Measurements from ENCODE around the gene PDE9A. TPM values are rescaled to one million over a fixed set of nuclear protein-coding genes. Genes with fewer than 3 reads are reported as not detected.

PDE9A gene
- total RNA-seq, 2 experiments from 2014 or later, result 7.5 to 8.6 TPM

GRCh38 chr21:42664614-42665013, 11.2 kb downstream of the PDE9A start:
- ChIA-PET CTCF (no interaction called here), POLR2A (no interaction called here)
- DNase-seq, result no peak
- H3K4me3 Mint-ChIP-seq, result no peak overlapping the region
- intact Hi-C loops (cut with micrococcal nuclease), result no loop called here
- no peaks in the 10 kb centered on the region for H3K27me3 Mint-ChIP-seq
- no peaks in the 10 kb centered on the region for H3K9me3 Mint-ChIP-seq
- H3K27ac Mint-ChIP-seq, result no peak overlapping the region
- no peaks in the 10 kb centered on the region for H3K4me1 Mint-ChIP-seq (ENCODE audit: low read depth)
- H3K36me3 Mint-ChIP-seq, result no peaks in the 10 kb centered on the region

- POLR2A ChIA-PET, result no interaction called here
Measured at GRCh38 chr21:42665026-42665425, 11.6 kb downstream of the PDE9A start.

GRCh38 chr21:42665484-42665883, 12.1 kb downstream of the PDE9A start:
- no peaks in the 10 kb centered on the region for H3K36me3 Mint-ChIP-seq
- H3K9me3 Mint-ChIP-seq, result no peaks in the 10 kb centered on the region
- POLR2A ChIA-PET, result no interaction called here
- no peaks in the 10 kb centered on the region for H3K4me1 Mint-ChIP-seq (ENCODE audit: low read depth)
- no peak overlapping the region for H3K4me3 Mint-ChIP-seq
- H3K27me3 Mint-ChIP-seq, result no peaks in the 10 kb centered on the region
- CTCF ChIA-PET, result no interaction called here
- H3K27ac Mint-ChIP-seq, result no peak overlapping the region
- no peak for DNase-seq
- intact Hi-C loops (cut with micrococcal nuclease), result no loop called here

More at GRCh38 chr21:42665026-42665425, 11.6 kb downstream of the PDE9A start:
- CTCF ChIA-PET, result no interaction called here
- no peak for DNase-seq
- H3K9me3 Mint-ChIP-seq, result no peaks in the 10 kb centered on the region
- H3K27ac Mint-ChIP-seq, result no peak overlapping the region
- intact Hi-C loops (cut with micrococcal nuclease), result no loop called here
- no peak overlapping the region for H3K4me3 Mint-ChIP-seq
- no peaks in the 10 kb centered on the region for H3K36me3 Mint-ChIP-seq
- H3K27me3 Mint-ChIP-seq, result no peaks in the 10 kb centered on the region
- no peaks in the 10 kb centered on the region for H3K4me1 Mint-ChIP-seq (ENCODE audit: low read depth)

GRCh38 chr21:42666023-42666747, 12.8 kb downstream of the PDE9A start:
- Mint-ChIP-seq H3K36me3 (no peaks in the 10 kb centered on the region), H3K27ac (no peak overlapping the region), H3K4me1 (ENCODE audit: low read depth) (no peaks in the 10 kb centered on the region), H3K4me3 (no peak overlapping the region), H3K9me3 (no peaks in the 10 kb centered on the region), H3K27me3 (no peaks in the 10 kb centered on the region)
- DNase-seq, result peak; percentile 42
- ChIA-PET CTCF (no interaction called here), POLR2A (no interaction called here)
- intact Hi-C loops (cut with micrococcal nuclease), result no loop called here

- POLR2A ChIA-PET, result no interaction called here
- no peak for DNase-seq
- H3K27ac Mint-ChIP-seq, result no peak overlapping the region
- no peaks in the 10 kb centered on the region for H3K4me1 Mint-ChIP-seq (ENCODE audit: low read depth)
- no peaks in the 10 kb centered on the region for H3K9me3 Mint-ChIP-seq
- intact Hi-C loops (cut with micrococcal nuclease), result no loop called here
- H3K4me3 Mint-ChIP-seq, result no peak overlapping the region
- CTCF ChIA-PET, result no interaction called here
- H3K36me3 Mint-ChIP-seq, result no peaks in the 10 kb centered on the region
- no peaks in the 10 kb centered on the region for H3K27me3 Mint-ChIP-seq
Measured at GRCh38 chr21:42666925-42667324, 13.5 kb downstream of the PDE9A start.

- POLR2A ChIA-PET, result no interaction called here
- intact Hi-C loops (cut with micrococcal nuclease), result no loop called here
Measured at GRCh38 chr21:42668298-42668992, 15.0 kb downstream of the PDE9A start.

GRCh38 chr21:42669041-42669440, 15.6 kb downstream of the PDE9A start:
- Mint-ChIP-seq H3K27me3 (no peaks in the 10 kb centered on the region), H3K27ac (no peak overlapping the region), H3K36me3 (no peaks in the 10 kb centered on the region), H3K4me1 (ENCODE audit: low read depth) (no peaks in the 10 kb centered on the region), H3K9me3 (no peaks in the 10 kb centered on the region), H3K4me3 (no peak overlapping the region)
- no peak for DNase-seq
- intact Hi-C loops (cut with micrococcal nuclease), result no loop called here
- CTCF ChIA-PET, result no interaction called here
- POLR2A ChIA-PET, result no interaction called here

More at GRCh38 chr21:42668298-42668992, 15.0 kb downstream of the PDE9A start:
- CTCF ChIA-PET, result no interaction called here
- Mint-ChIP-seq H3K4me1 (ENCODE audit: low read depth) (no peaks in the 10 kb centered on the region), H3K27ac (no peak overlapping the region), H3K9me3 (no peaks in the 10 kb centered on the region), H3K4me3 (no peak overlapping the region), H3K27me3 (no peaks in the 10 kb centered on the region), H3K36me3 (no peaks in the 10 kb centered on the region)
- DNase-seq, result no peak

- no peaks in the 10 kb centered on the region for H3K27me3 Mint-ChIP-seq
- DNase-seq, result no peak
- H3K4me1 Mint-ChIP-seq (ENCODE audit: low read depth), result no peaks in the 10 kb centered on the region
- ChIA-PET CTCF (no interaction called here), POLR2A (no interaction called here)
- intact Hi-C loops (cut with micrococcal nuclease), result no loop called here
- H3K4me3 Mint-ChIP-seq, result no peak overlapping the region
- H3K36me3 Mint-ChIP-seq, result no peaks in the 10 kb centered on the region
- no peaks in the 10 kb centered on the region for H3K9me3 Mint-ChIP-seq
- no peak overlapping the region for H3K27ac Mint-ChIP-seq
Measured at GRCh38 chr21:42670058-42670880, 16.8 kb downstream of the PDE9A start.

- no peak for DNase-seq
- Mint-ChIP-seq H3K27ac (no peak overlapping the region), H3K9me3 (no peaks in the 10 kb centered on the region), H3K27me3 (no peaks in the 10 kb centered on the region), H3K4me1 (ENCODE audit: low read depth) (no peaks in the 10 kb centered on the region), H3K36me3 (no peaks in the 10 kb centered on the region), H3K4me3 (no peak overlapping the region)
- CTCF ChIA-PET, result interaction anchor here (0.7 kb wide), 1 partner anchor 147 kb away, joined by 4 read pairs; no protein-coding TSS in a partner anchor
- POLR2A ChIA-PET, result no interaction called here
- intact Hi-C loops (cut with micrococcal nuclease), result no loop called here
Measured at GRCh38 chr21:42670884-42671283, 17.5 kb downstream of the PDE9A start.

- DNase-seq, result no peak
- POLR2A ChIA-PET, result no interaction called here
- H3K27me3 Mint-ChIP-seq, result no peaks in the 10 kb centered on the region
- H3K9me3 Mint-ChIP-seq, result no peaks in the 10 kb centered on the region
- intact Hi-C loops (cut with micrococcal nuclease), result no loop called here
- no peak overlapping the region for H3K27ac Mint-ChIP-seq
- H3K4me1 Mint-ChIP-seq (ENCODE audit: low read depth), result no peaks in the 10 kb centered on the region
- CTCF ChIA-PET, result interaction anchor here (0.6 to 0.7 kb wide), 3 partner anchors 79 to 146 kb away, joined by 3 to 4 read pairs (median 3); no protein-coding TSS in a partner anchor
- no peak overlapping the region for H3K4me3 Mint-ChIP-seq
- no peaks in the 10 kb centered on the region for H3K36me3 Mint-ChIP-seq
Measured at GRCh38 chr21:42671778-42672593, 18.6 kb downstream of the PDE9A start.

GRCh38 chr21:42672699-42673458, 19.5 kb downstream of the PDE9A start:
- no peaks in the 10 kb centered on the region for H3K9me3 Mint-ChIP-seq
- H3K27ac Mint-ChIP-seq, result no peak overlapping the region
- H3K36me3 Mint-ChIP-seq, result no peaks in the 10 kb centered on the region
- H3K27me3 Mint-ChIP-seq, result no peaks in the 10 kb centered on the region
- peaks cover 2% of the 10 kb centered on the region for H3K4me1 Mint-ChIP-seq (ENCODE audit: low read depth)
- intact Hi-C loops (cut with micrococcal nuclease), result no loop called here
- H3K4me3 Mint-ChIP-seq, result no peak overlapping the region
- ChIA-PET CTCF (interaction anchor here (0.7 kb wide), 1 partner anchor 144 kb away, joined by 3 read pairs; no protein-coding TSS in a partner anchor), POLR2A (no interaction called here)
- no peak for DNase-seq

Data from activated CD4-positive, alpha-beta memory T cell treated with anti-CD3 and anti-CD28 coated beads for 36 hours (primary cell).